Measurements from ENCODE around the gene CIDEB.

DNA sequence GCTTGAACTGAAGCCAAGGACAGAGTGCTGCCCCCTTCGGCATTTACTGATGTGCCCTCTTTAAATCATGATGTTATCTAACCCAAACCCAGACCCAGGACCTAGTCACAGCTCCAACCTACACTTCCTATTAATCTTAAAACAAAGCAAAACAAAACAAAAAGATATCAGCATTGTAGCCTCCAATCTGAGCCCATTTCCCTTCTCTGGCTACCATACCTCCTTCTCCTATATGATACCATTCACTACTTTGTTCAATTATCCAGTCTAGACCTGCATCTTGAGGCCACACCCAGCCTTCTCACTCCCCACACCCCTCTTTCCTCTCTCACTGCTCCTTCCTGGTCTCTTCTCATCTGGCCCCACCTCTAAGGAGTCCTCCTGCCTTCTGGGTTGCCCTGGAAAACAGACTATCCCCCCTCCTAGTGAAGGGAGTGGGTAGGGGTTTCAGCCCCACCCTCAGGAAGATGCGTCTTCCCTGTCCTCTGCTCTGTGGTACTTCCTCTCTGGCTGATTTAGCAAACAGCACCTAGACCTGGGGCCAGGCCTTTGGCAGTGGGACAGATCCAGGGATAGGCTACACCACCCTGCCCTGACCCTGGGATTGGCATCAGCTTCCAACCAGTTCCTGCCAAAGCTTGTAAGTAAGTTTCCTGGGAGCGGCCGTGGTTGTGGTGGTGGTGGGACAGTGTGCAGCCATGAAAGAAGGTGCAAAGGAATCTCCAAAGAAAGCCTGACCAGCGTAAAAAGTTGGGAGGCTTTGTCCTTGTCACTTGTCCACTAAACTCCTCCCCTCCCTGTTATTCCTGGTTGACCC, 6.8 kb upstream of the CIDEB start:
- TF ChIP-seq, protein P1, sequence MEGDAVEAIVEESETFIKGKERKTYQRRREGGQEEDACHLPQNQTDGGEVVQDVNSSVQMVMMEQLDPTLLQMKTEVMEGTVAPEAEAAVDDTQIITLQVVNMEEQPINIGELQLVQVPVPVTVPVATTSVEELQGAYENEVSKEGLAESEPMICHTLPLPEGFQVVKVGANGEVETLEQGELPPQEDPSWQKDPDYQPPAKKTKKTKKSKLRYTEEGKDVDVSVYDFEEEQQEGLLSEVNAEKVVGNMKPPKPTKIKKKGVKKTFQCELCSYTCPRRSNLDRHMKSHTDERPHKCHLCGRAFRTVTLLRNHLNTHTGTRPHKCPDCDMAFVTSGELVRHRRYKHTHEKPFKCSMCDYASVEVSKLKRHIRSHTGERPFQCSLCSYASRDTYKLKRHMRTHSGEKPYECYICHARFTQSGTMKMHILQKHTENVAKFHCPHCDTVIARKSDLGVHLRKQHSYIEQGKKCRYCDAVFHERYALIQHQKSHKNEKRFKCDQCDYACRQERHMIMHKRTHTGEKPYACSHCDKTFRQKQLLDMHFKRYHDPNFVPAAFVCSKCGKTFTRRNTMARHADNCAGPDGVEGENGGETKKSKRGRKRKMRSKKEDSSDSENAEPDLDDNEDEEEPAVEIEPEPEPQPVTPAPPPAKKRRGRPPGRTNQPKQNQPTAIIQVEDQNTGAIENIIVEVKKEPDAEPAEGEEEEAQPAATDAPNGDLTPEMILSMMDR (conservative IDR thresholded peaks at IDR 0.05; ENCODE audit: low read depth, low read length), result no peak
- TF ChIP-seq EZH2 (IDR thresholded peaks at IDR 0.05; ENCODE audit: borderline replicate concordance, low read depth, low read length, poor library complexity, severe bottlenecking), result no peak

Data from A673 (cell line).